Measurements from ENCODE around the gene MMD. TPM values are rescaled to one million over a fixed set of nuclear protein-coding genes. Genes with fewer than 3 reads are reported as not detected.
"Not testable (repeated sequence)": the region's sequence is repeated elsewhere in the genome, so short reads cannot be mapped to it uniquely, and the experiment has no call there.

Gene MMD
- polyA plus RNA-seq, 1 donor = 19.7 TPM

DNA sequence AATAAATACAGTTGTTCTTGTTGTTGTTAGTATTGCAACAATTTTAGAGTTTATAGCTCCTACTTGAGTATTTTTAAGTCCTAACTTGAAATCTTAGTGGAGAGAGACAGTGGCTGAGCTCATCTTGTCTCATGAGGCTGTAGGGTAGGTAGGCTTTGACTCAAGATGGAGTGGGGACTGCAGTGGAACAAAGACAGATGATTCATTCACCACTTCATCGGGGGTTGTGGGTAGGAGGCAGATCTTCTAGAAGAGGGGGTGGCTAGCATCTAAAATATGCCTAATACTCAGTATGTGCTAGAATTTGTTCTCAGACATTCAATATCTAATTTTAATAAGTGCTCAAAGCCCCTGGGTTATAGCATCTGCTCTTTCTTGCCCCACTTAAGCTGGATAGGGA lies 13.1 kb upstream of the MMD start:
- Histone ChIP-seq H3K4me3 (ENCODE audit: low read length) (no peak overlapping the region), H3K27me3 (ENCODE audit: control insufficient read depth, insufficient read depth, low read length) (no peaks in the 10 kb centered on the region), H3K4me1 (ENCODE audit: control insufficient read depth, insufficient read depth, low read length) (peaks cover 22% of the 10 kb centered on the region), H3K27ac (ENCODE audit: low read length) (no peak overlapping the region), H3K36me3 (ENCODE audit: control insufficient read depth, insufficient read depth, low read length) (no peaks in the 10 kb centered on the region), H3K9me3 (ENCODE audit: control insufficient read depth, low read depth, low read length) (no peaks in the 10 kb centered on the region)
- DNase-seq = no peak
- no CpG with 5 or more reads among the region's 1 CpG for WGBS (ENCODE audit: insufficient coverage, low lambda C conversion rate)

DNA sequence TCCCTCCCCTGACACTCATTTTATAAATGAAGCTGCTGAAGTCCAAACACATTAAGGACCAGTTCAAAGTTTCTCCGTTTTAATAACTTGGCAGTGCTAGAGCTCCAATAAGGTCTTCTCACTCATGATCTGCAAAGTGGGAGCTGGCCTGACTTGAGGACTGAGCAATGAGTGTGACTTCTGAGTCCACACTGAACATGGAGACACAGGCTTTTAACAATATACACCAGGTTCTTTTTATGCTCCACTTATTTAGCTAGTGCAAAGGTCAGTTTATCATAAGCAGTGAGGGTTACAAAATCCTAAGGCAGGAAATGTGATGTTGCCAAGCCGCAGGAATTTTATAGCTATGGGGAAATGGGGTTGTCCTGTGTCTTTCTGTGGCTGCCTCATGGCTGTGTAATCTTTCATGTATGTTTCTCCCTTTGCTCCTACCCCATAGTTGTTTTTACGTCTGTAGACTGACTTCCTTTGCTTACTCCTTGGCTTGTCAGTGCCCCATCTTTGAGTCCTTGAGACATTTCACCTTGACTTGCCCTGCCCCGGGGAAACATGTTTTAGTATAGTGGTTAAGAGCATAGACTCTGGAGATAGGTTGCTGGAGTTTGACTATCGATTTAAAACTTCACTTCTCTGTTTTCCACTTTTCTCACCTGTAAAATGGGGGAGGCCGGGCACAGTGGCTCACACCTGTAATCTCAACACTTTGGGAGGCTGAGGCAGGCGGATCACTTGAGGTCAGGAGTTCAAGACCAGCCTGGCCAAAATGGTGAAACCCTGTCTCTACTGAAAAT lies 12.2 kb upstream of the MMD start:
- Histone ChIP-seq H3K27me3 (ENCODE audit: control insufficient read depth, insufficient read depth, low read length) (no peaks in the 10 kb centered on the region), H3K27ac (ENCODE audit: low read length) (peak overlapping the region; percentile 88), H3K4me3 (ENCODE audit: low read length) (no peak overlapping the region), H3K9me3 (ENCODE audit: control insufficient read depth, low read depth, low read length) (no peaks in the 10 kb centered on the region), H3K4me1 (ENCODE audit: control insufficient read depth, insufficient read depth, low read length) (peaks cover 22% of the 10 kb centered on the region), H3K36me3 (ENCODE audit: control insufficient read depth, insufficient read depth, low read length) (no peaks in the 10 kb centered on the region)
- no CpG with 5 or more reads among the region's 7 CpGs for WGBS (ENCODE audit: insufficient coverage, low lambda C conversion rate)
- peak; percentile 86 to 94 for DNase-seq

DNA sequence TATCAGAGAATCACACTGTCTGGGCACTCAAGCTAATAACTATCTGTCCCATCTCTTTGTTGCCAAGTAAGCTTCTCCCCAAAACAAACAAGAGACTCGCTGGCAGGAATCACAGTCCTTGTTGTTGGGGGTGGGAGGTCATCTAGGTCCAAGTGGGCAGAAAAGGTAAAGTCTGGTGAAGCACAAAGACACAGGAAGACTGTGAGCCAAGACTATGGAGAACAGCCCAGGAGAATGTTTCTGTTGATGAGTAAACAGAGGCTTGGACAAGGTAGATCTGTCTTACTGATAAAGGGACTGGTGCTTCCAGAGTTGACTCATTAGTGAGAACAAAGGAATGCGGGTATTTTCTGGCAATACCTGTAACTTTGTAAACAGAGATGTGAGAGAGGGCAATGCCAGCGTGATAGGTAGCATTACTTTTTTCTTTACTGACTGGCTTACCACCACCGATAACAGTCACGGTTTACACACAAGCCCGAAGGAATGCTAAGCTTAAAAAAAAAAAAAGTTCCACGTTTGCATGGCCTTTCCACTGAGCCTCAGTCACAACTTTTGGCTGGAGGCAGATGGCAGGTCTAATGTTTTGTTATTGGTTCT lies 11.5 kb upstream of the MMD start:
- Histone ChIP-seq H3K4me1 (ENCODE audit: control insufficient read depth, insufficient read depth, low read length) (peaks cover 22% of the 10 kb centered on the region), H3K36me3 (ENCODE audit: control insufficient read depth, insufficient read depth, low read length) (no peaks in the 10 kb centered on the region), H3K27me3 (ENCODE audit: control insufficient read depth, insufficient read depth, low read length) (no peaks in the 10 kb centered on the region), H3K9me3 (ENCODE audit: control insufficient read depth, low read depth, low read length) (no peaks in the 10 kb centered on the region), H3K4me3 (ENCODE audit: low read length) (no peak overlapping the region), H3K27ac (ENCODE audit: low read length) (peak overlapping the region; percentile 88)
- no CpG with 5 or more reads among the region's 7 CpGs for WGBS (ENCODE audit: insufficient coverage, low lambda C conversion rate)
- no peak for DNase-seq

DNA sequence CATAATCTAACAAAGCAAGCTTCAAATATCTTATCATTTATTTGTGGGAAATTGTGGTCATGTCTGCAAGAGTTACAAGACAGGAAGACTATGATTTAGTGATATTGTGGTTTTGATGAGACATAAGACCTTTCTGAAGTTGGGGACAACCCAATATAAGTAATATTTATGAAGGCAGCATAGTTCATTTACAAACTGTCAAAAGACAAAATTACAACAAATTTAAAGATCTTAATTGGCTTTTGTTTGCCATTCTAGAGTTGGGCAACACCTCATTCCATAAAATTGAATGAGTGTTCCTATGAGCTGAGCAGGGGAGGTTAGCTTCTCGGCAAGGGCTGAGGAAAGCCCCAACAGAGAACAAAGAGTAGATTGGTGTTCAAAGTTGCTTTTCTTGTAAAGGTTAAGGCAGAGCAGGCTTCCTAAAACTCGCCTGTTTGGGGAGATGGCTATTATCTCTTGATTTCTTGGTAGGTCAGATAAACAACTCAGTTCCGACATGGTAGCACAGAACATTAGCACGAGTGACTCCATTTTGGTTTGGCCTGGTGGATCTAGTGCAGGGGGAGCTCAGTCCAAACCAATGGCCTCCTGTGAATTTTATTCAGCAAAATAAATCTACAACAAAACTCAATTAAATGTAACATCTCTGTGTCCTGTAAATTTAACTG lies 10.9 kb upstream of the MMD start:
- no peaks in the 10 kb centered on the region for H3K9me3 ChIP-seq (ENCODE audit: control insufficient read depth, low read depth, low read length)
- H3K4me3 ChIP-seq (ENCODE audit: low read length) = no peak overlapping the region
- WGBS (ENCODE audit: insufficient coverage, low lambda C conversion rate) = 78% methylated on average over 3 of the region's 4 CpGs
- peaks cover 19% of the 10 kb centered on the region for H3K4me1 ChIP-seq (ENCODE audit: control insufficient read depth, insufficient read depth, low read length)
- H3K27me3 ChIP-seq (ENCODE audit: control insufficient read depth, insufficient read depth, low read length) = no peaks in the 10 kb centered on the region
- peak overlapping the region; percentile 88 for H3K27ac ChIP-seq (ENCODE audit: low read length)
- no peaks in the 10 kb centered on the region for H3K36me3 ChIP-seq (ENCODE audit: control insufficient read depth, insufficient read depth, low read length)
- no peak for DNase-seq

DNA sequence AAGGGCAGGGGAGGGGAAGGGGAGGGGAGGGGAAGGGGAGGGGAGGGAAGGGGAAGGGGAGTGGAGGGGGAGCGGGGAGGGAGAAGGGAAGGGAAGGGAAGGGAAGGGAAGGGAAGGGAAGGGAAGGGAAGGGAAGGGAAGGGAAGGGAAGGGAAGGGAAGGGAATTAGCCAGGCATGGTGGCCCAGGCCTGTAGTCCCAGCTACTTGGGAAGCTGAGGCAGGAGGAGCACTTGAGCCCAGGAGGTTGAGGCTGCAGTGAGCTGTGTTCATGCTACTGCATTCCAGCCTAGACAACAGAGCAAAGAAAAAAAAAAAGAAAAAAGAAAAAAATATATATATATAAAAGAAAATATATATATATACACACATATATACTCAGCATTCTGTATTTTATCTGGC lies 10.3 kb upstream of the MMD start:
- not testable (repeated sequence) for H3K9me3 ChIP-seq (ENCODE audit: control insufficient read depth, low read depth, low read length); DNase-seq; H3K27ac ChIP-seq (ENCODE audit: low read length); H3K36me3 ChIP-seq (ENCODE audit: control insufficient read depth, insufficient read depth, low read length); H3K27me3 ChIP-seq (ENCODE audit: control insufficient read depth, insufficient read depth, low read length); H3K4me3 ChIP-seq (ENCODE audit: low read length)
- peaks cover 17% of the 10 kb centered on the region for H3K4me1 ChIP-seq (ENCODE audit: control insufficient read depth, insufficient read depth, low read length)
- WGBS (ENCODE audit: insufficient coverage, low lambda C conversion rate) = no CpG with 5 or more reads among the region's 1 CpG

DNA sequence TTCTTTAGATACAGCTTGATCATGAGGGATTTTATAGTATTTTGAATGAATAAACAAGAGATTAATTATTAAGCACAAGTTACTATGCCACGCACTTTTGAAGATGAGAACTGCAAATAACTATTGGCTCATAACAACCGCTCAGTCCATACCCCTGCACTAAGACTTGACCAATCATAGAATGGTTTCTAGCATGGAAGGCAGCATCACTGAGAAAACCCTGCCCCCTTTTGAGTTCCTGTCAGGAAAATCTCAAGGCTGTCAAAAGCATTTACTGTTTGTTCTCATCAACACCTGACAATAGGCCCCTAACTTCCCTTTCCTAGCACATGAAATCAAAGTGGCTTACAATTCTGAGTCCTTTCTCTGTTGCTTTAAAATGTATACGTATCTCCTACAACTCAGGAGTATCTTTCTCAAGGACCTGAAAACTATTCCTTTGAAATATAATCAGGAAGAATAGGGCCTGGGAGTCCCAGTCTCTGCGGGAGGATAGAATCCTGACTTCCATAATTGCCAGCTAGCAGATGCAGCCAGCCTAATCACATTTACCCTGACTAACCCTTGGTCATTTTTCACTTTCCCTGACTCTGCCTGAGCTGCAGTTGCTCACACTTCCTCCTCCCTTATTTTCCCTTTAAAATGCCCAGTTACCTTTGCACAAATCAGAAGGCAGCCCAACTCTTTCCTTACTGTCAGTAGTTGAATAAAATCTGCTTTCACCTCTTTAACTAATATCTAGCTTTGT lies 9.1 kb upstream of the MMD start:
- H3K4me1 ChIP-seq (ENCODE audit: control insufficient read depth, insufficient read depth, low read length) = peaks cover 17% of the 10 kb centered on the region
- H3K9me3 ChIP-seq (ENCODE audit: control insufficient read depth, low read depth, low read length) = no peaks in the 10 kb centered on the region
- H3K27ac ChIP-seq (ENCODE audit: low read length) = no peak overlapping the region
- no CpG with 5 or more reads among the region's 4 CpGs for WGBS (ENCODE audit: insufficient coverage, low lambda C conversion rate)
- no peaks in the 10 kb centered on the region for H3K27me3 ChIP-seq (ENCODE audit: control insufficient read depth, insufficient read depth, low read length)
- no peaks in the 10 kb centered on the region for H3K36me3 ChIP-seq (ENCODE audit: control insufficient read depth, insufficient read depth, low read length)
- no peak overlapping the region for H3K4me3 ChIP-seq (ENCODE audit: low read length)
- DNase-seq = no peak

DNA sequence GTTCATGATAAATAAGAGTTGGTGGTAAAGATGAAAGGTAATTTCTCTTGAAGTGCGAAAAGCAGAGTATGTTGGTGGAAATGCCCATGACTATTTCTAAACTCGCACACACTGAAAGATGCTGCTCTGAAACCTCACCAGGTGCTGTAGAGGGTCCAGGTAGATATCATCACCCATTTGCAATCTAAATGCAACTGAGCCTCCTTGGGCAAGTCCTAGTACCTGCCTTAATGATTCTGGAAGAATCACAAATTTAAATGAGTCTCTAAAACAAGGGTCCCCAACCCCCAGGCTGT lies 5.9 kb upstream of the MMD start:
- Histone ChIP-seq H3K27ac (ENCODE audit: low read length) (no peak overlapping the region), H3K4me1 (ENCODE audit: control insufficient read depth, insufficient read depth, low read length) (peaks cover 2% of the 10 kb centered on the region), H3K36me3 (ENCODE audit: control insufficient read depth, insufficient read depth, low read length) (no peaks in the 10 kb centered on the region), H3K27me3 (ENCODE audit: control insufficient read depth, insufficient read depth, low read length) (peaks cover 2% of the 10 kb centered on the region), H3K9me3 (ENCODE audit: control insufficient read depth, low read depth, low read length) (no peaks in the 10 kb centered on the region), H3K4me3 (ENCODE audit: low read length) (no peak overlapping the region)
- DNase-seq = no peak
- 100% methylated on average over 1 of the region's 2 CpGs for WGBS (ENCODE audit: insufficient coverage, low lambda C conversion rate)

DNA sequence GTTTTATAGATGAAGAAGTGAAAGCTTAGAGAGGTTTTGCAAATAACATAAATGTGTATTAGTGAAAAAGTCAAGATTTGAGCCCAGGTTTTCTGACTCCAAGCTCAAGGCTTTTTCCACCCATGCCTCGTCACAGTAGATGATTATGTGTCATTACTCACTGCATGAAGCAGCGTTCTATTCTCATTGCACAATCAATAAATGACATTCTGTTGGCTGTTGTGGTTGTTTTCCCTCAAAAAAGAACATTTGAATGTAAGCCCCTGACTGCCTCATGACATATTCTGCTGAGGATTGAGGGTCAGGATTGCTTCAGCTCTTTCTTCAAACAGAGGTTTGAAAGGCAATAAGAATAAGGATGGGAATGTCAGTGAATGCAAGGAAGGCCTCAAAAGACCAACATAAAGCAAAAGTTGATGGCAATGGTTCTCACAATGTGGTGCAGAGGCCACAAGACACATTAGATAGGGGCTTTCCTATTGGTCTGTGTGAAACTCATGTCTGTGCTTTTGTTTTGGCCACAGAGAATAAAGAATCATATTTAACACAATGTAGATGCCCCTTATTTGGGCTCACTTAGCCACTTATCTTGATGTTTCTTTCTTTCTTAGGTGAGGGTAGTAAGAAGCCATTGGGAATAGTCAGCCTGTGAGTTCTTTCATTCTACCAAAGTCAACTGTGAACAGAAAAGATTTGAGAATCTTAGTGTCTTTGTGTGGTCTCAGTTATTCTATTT lies 5.4 kb upstream of the MMD start:
- Histone ChIP-seq H3K4me1 (ENCODE audit: control insufficient read depth, insufficient read depth, low read length) (peaks cover 4% of the 10 kb centered on the region), H3K9me3 (ENCODE audit: control insufficient read depth, low read depth, low read length) (no peaks in the 10 kb centered on the region), H3K4me3 (ENCODE audit: low read length) (no peak overlapping the region), H3K36me3 (ENCODE audit: control insufficient read depth, insufficient read depth, low read length) (no peaks in the 10 kb centered on the region), H3K27me3 (ENCODE audit: control insufficient read depth, insufficient read depth, low read length) (peaks cover 2% of the 10 kb centered on the region), H3K27ac (ENCODE audit: low read length) (no peak overlapping the region)
- DNase-seq = no peak
- no CpG with 5 or more reads among the region's 2 CpGs for WGBS (ENCODE audit: insufficient coverage, low lambda C conversion rate)

DNA sequence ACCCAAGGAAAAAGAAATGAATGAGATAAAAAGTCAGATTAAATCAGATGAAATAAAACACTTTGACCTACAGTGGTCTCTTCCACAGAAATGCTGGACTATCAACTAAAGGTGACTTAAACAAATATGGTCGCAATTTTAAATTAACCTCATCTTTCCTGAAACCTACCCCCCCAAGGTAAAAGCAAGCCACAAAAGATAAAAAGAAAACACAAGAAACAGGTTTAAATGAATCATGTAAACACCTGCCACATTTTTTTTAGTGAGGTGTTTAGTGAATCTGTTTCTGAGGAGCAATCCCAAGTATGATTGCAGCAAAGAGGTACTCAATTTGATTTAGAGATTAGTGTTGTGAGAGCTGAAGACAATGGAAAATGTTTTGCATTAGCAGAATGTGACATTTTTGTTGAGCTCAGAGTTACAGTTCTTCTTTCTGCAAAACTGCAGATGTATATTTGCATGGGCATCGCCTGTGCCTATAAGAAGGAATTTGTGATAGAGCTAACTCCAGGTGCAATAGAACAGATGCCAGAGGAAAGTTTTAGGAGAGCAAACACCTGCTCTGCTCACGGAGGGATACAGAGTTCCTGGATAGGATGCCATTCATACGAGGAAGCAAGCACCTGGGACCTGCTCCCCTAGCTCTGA lies 3.4 kb upstream of the MMD start:
- no peak for DNase-seq
- peaks cover 2% of the 10 kb centered on the region for H3K27me3 ChIP-seq (ENCODE audit: control insufficient read depth, insufficient read depth, low read length)
- H3K9me3 ChIP-seq (ENCODE audit: control insufficient read depth, low read depth, low read length) = no peaks in the 10 kb centered on the region
- no peak overlapping the region for H3K4me3 ChIP-seq (ENCODE audit: low read length)
- WGBS (ENCODE audit: insufficient coverage, low lambda C conversion rate) = 100% methylated on average over 1 of the region's 4 CpGs
- peaks cover 8% of the 10 kb centered on the region for H3K4me1 ChIP-seq (ENCODE audit: control insufficient read depth, insufficient read depth, low read length)
- no peaks in the 10 kb centered on the region for H3K36me3 ChIP-seq (ENCODE audit: control insufficient read depth, insufficient read depth, low read length)
- H3K27ac ChIP-seq (ENCODE audit: low read length) = no peak overlapping the region

Data from large intestine (tissue), 3 donors.